GM19240 (cell line): Measurements from ENCODE around the gene TUFT1.
"Not testable (repeated sequence)": the region's sequence is repeated elsewhere in the genome, so short reads cannot be mapped to it uniquely, and the experiment has no call there.

ENCODE experiments used
- DNase-seq: peaks from one replicate; pipeline ENCODE4 v3.0.0; 2011; ENCODE audit warnings: low spot score; ENCODE audit not compliant: insufficient read length

Gene TUFT1

GRCh38 chr1:151512801-151513625 lies 27.1 kb upstream of the TUFT1 start:
- DNase-seq, result no peak

GRCh38 chr1:151513626-151514121 lies 26.4 kb upstream of the TUFT1 start:
- DNase-seq, result no peak

GRCh38 chr1:151514366-151514765 lies 25.7 kb upstream of the TUFT1 start:
- no peak for DNase-seq

GRCh38 chr1:151515265-151515664 lies 24.8 kb upstream of the TUFT1 start:
- DNase-seq, result no peak

- no peak for DNase-seq
Observed at GRCh38 chr1:151516031-151516511, 24.0 kb upstream of the TUFT1 start.

- DNase-seq, result no peak
Observed at GRCh38 chr1:151518431-151518830, 21.7 kb upstream of the TUFT1 start.

GRCh38 chr1:151518936-151519335 lies 21.2 kb upstream of the TUFT1 start:
- DNase-seq, result no peak

- DNase-seq, result no peak
Observed at GRCh38 chr1:151519667-151520066, 20.4 kb upstream of the TUFT1 start.

- no peak for DNase-seq
Observed at GRCh38 chr1:151520359-151520758, 19.8 kb upstream of the TUFT1 start.

GRCh38 chr1:151522427-151522826 lies 17.7 kb upstream of the TUFT1 start:
- DNase-seq, result not testable (repeated sequence)

- no peak for DNase-seq
Observed at GRCh38 chr1:151523326-151523725, 16.8 kb upstream of the TUFT1 start.

GRCh38 chr1:151524736-151525135 lies 15.4 kb upstream of the TUFT1 start:
- no peak for DNase-seq

- DNase-seq, result no peak
Observed at GRCh38 chr1:151526735-151527525, 13.2 kb upstream of the TUFT1 start.

- DNase-seq, result no peak
Observed at GRCh38 chr1:151529211-151529702, 10.9 kb upstream of the TUFT1 start.

GRCh38 chr1:151529781-151530180 lies 10.3 kb upstream of the TUFT1 start:
- no peak for DNase-seq

GRCh38 chr1:151530461-151530860 lies 9.6 kb upstream of the TUFT1 start:
- no peak for DNase-seq

GRCh38 chr1:151533870-151534269 lies 6.2 kb upstream of the TUFT1 start:
- no peak for DNase-seq

GRCh38 chr1:151534662-151535278 lies 5.3 kb upstream of the TUFT1 start:
- peak; percentile 60 for DNase-seq

GRCh38 chr1:151535326-151536271 lies 4.5 kb upstream of the TUFT1 start:
- no peak for DNase-seq

- no peak for DNase-seq
Observed at GRCh38 chr1:151536499-151536898, 3.6 kb upstream of the TUFT1 start.
